GM21515 (cell line): Measurements from ENCODE around the gene GIMAP8.

Experiments
- ATAC-seq: cut with Tn5 transposase; IDR thresholded peaks from one replicate; pipeline ENCODE4 v1.9.1; 2021; ENCODE audit not compliant: unreplicated experiment

The GIMAP8 gene

GRCh38 chr7:150410680-150411346, 39.6 kb upstream of the GIMAP8 start:
- ATAC-seq = no peak

- no peak for ATAC-seq
Measured at GRCh38 chr7:150411606-150412005, 38.8 kb upstream of the GIMAP8 start.

- ATAC-seq = no peak
Measured at GRCh38 chr7:150412016-150412415, 38.4 kb upstream of the GIMAP8 start.

GRCh38 chr7:150412518-150413488, 37.6 kb upstream of the GIMAP8 start:
- ATAC-seq = no peak

GRCh38 chr7:150413640-150414081, 36.8 kb upstream of the GIMAP8 start:
- no peak for ATAC-seq

- no peak for ATAC-seq
Measured at GRCh38 chr7:150415161-150416153, 35.0 kb upstream of the GIMAP8 start.

- no peak for ATAC-seq
Measured at GRCh38 chr7:150417239-150417638, 33.2 kb upstream of the GIMAP8 start.

- ATAC-seq = no peak
Measured at GRCh38 chr7:150417863-150418262, 32.6 kb upstream of the GIMAP8 start.

GRCh38 chr7:150420242-150420641, 30.2 kb upstream of the GIMAP8 start:
- ATAC-seq = no peak

- peak; percentile 97 for ATAC-seq
Measured at GRCh38 chr7:150420987-150421674, 29.3 kb upstream of the GIMAP8 start.

GRCh38 chr7:150421831-150422230, 28.6 kb upstream of the GIMAP8 start:
- no peak for ATAC-seq

GRCh38 chr7:150425670-150426069, 24.8 kb upstream of the GIMAP8 start:
- ATAC-seq = no peak

- no peak for ATAC-seq
Measured at GRCh38 chr7:150428671-150429451, 21.6 kb upstream of the GIMAP8 start.

- no peak for ATAC-seq
Measured at GRCh38 chr7:150429699-150430098, 20.7 kb upstream of the GIMAP8 start.

GRCh38 chr7:150430465-150431085, 19.9 kb upstream of the GIMAP8 start:
- ATAC-seq = no peak

GRCh38 chr7:150431839-150432658, 18.4 kb upstream of the GIMAP8 start:
- no peak for ATAC-seq

GRCh38 chr7:150432915-150433892, 17.2 kb upstream of the GIMAP8 start:
- ATAC-seq = no peak
